ENCODE measurements around the gene PAQR6. TPM values are rescaled to one million over a fixed set of nuclear protein-coding genes. Genes with fewer than 3 reads are reported as not detected.

The PAQR6 gene
- total RNA-seq, 1 experiment from 2014 or later, result 0.92 TPM

DNA sequence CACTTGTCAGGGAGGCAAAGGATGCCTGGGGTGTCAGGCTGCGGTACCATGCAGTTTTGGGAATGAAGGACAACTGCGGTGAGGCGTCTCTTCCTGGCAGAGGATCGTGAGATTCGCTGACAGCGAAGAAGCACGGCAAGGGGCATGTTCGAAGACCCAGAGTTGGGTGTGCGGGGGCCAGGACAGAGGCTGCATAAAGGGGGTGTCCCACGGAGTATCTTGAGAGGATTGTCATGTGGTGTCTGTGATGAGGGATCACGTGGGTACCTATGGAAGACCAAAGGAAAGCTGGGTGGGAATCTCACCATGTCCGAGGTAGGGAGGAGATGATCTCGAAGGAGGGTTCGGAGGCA is 53.6 kb downstream of the PAQR6 start:
- in situ Hi-C loops (cut with HindIII; ENCODE audit: low pct_unique_long_range_greater_than_20kb, low sequenced_read_pairs) (no loop called here), intact Hi-C loops (cut with micrococcal nuclease; ENCODE audit: unreplicated experiment) (no loop called here)
- peak overlapping the region; percentile 99 for H3K4me3 ChIP-seq (ENCODE audit: low read depth in 2 of 2, low read length in 2 of 2)
- CTCF ChIA-PET, result interaction anchor here (0.7 kb wide), 1 partner anchor 52 kb away, joined by 4 read pairs; no protein-coding TSS in a partner anchor
- peak overlapping the region; percentile 88 for H3K27ac ChIP-seq (ENCODE audit: low read length)
- DNase-seq (ENCODE audit: low read depth, low spot score) (no peak), ATAC-seq (peak; percentile 15)
- peaks cover 4% of the 10 kb centered on the region; the same call in 1 of the 2 replicates for H3K36me3 ChIP-seq (ENCODE audit: control insufficient read depth, insufficient read depth, low read length)
- TSS peak; percentile 91 for BruUV-seq (replicated peaks)
- TF ChIP-seq POLR2AphosphoS5 (IDR thresholded peaks at IDR 0.05; ENCODE audit: low read depth, low read length), result no peak
- no peak for TF ChIP-seq TCF7L2 (IDR thresholded peaks at IDR 0.05; ENCODE audit: low read depth, low read length)
- TF ChIP-seq SIN3A (IDR thresholded peaks at IDR 0.05; ENCODE audit: borderline replicate concordance, insufficient read depth, low read depth, low read length), result no peak
- TF ChIP-seq, protein P1, sequence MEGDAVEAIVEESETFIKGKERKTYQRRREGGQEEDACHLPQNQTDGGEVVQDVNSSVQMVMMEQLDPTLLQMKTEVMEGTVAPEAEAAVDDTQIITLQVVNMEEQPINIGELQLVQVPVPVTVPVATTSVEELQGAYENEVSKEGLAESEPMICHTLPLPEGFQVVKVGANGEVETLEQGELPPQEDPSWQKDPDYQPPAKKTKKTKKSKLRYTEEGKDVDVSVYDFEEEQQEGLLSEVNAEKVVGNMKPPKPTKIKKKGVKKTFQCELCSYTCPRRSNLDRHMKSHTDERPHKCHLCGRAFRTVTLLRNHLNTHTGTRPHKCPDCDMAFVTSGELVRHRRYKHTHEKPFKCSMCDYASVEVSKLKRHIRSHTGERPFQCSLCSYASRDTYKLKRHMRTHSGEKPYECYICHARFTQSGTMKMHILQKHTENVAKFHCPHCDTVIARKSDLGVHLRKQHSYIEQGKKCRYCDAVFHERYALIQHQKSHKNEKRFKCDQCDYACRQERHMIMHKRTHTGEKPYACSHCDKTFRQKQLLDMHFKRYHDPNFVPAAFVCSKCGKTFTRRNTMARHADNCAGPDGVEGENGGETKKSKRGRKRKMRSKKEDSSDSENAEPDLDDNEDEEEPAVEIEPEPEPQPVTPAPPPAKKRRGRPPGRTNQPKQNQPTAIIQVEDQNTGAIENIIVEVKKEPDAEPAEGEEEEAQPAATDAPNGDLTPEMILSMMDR (IDR thresholded peaks at IDR 0.05), result no peak
- TF ChIP-seq, protein P2, sequence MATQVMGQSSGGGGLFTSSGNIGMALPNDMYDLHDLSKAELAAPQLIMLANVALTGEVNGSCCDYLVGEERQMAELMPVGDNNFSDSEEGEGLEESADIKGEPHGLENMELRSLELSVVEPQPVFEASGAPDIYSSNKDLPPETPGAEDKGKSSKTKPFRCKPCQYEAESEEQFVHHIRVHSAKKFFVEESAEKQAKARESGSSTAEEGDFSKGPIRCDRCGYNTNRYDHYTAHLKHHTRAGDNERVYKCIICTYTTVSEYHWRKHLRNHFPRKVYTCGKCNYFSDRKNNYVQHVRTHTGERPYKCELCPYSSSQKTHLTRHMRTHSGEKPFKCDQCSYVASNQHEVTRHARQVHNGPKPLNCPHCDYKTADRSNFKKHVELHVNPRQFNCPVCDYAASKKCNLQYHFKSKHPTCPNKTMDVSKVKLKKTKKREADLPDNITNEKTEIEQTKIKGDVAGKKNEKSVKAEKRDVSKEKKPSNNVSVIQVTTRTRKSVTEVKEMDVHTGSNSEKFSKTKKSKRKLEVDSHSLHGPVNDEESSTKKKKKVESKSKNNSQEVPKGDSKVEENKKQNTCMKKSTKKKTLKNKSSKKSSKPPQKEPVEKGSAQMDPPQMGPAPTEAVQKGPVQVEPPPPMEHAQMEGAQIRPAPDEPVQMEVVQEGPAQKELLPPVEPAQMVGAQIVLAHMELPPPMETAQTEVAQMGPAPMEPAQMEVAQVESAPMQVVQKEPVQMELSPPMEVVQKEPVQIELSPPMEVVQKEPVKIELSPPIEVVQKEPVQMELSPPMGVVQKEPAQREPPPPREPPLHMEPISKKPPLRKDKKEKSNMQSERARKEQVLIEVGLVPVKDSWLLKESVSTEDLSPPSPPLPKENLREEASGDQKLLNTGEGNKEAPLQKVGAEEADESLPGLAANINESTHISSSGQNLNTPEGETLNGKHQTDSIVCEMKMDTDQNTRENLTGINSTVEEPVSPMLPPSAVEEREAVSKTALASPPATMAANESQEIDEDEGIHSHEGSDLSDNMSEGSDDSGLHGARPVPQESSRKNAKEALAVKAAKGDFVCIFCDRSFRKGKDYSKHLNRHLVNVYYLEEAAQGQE (IDR thresholded peaks at IDR 0.05; ENCODE audit: insufficient read depth in 1 of 2, low read depth in 2 of 2, low read length in 1 of 2), result no peak
- H3K4me1 ChIP-seq (ENCODE audit: control insufficient read depth, insufficient read depth, low read length), result peaks cover 10% of the 10 kb centered on the region; the same call in 1 of the 2 replicates
- no peaks in the 10 kb centered on the region for H3K27me3 ChIP-seq (ENCODE audit: control insufficient read depth, insufficient read depth, low read length)
- no peaks in the 10 kb centered on the region for H3K9me3 ChIP-seq (ENCODE audit: control insufficient read depth, insufficient read depth, low read depth, low read length)
- POLR2A ChIA-PET, result interaction anchor here (0.6 to 0.8 kb wide), 2 partner anchors 19 to 94 kb away, joined by 3 read pairs; partner anchors contain the start of gene PMF1

DNA sequence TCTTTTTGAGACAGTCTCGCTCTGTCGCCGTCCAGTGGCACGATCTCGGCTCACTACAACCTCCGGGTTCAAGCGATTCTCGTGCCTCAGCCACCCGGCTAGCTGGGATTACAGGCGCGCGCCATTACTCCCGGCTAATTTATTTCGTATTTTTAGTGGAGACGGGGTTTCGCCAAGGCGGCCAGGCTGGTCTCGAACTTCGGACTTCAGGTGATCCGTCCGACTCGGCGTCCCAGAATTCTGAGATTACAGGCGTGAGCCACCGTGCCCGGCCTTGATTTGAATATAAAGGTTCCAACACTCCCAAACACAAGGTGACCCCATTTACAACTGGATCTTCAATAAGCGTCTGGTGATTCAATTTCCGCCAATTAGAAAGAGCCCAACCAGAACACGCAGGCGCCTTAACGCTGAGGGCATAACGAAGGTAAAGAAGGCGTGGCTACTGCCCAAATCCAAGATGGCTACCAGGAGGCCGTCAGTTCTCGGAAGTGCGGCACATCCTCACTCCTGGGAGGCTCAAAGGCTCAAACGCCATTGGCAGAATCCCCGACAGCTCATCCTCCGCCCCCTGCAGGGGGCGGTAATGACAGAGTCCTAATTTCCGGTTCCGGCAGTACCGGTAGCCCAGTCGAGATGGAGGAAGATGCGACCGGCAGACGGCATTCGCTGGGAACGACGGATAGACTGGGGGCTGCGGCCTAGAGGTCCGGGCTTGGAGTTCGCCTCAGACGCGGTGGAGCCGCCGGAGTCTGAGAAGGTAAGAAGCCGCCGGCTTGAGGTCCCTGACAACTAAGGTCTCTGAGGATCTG is 54.2 kb downstream of the PAQR6 start, which contains the start of gene SLC25A44:
Gene SLC25A44, plus strand, starts transcription at position 617 of the 812 bp plus-strand sequence. CDS start 5,744 bp downstream, outside the sequence.
- ChIA-PET POLR2A (interaction anchor here (0.7 to 0.8 kb wide), 2 partner anchors 19 to 23 kb away, joined by 3 to 4 read pairs; partner anchors contain the start of gene PMF1), CTCF (interaction anchor here (0.6 kb wide), 1 partner anchor 31 kb away, joined by 3 read pairs; no protein-coding TSS in a partner anchor)
- DNase-seq (ENCODE audit: low read depth, low spot score), result peak; percentile 100
- Histone ChIP-seq H3K4me1 (ENCODE audit: control insufficient read depth, insufficient read depth, low read length) (peaks cover 10% of the 10 kb centered on the region; the same call in 1 of the 2 replicates), H3K36me3 (ENCODE audit: control insufficient read depth, insufficient read depth, low read length) (peaks cover 4% of the 10 kb centered on the region; the same call in 1 of the 2 replicates), H3K9me3 (ENCODE audit: control insufficient read depth, insufficient read depth, low read depth, low read length) (no peaks in the 10 kb centered on the region), H3K4me3 (ENCODE audit: low read depth in 2 of 2, low read length in 2 of 2) (peak within 1 kb of the TSS; percentile 99), H3K27me3 (ENCODE audit: control insufficient read depth, insufficient read depth, low read length) (no peaks in the 10 kb centered on the region), H3K27ac (ENCODE audit: low read length) (peak within 1 kb of the TSS; percentile 88)
- ATAC-seq, result peak; percentile 99
- intact Hi-C loops (cut with micrococcal nuclease; ENCODE audit: unreplicated experiment) (no loop called here), in situ Hi-C loops (cut with HindIII; ENCODE audit: low pct_unique_long_range_greater_than_20kb, low sequenced_read_pairs) (no loop called here)
- TF ChIP-seq POLR2AphosphoS5 (IDR thresholded peaks at IDR 0.05; ENCODE audit: low read depth, low read length), result peak; percentile 96
- no peak for TF ChIP-seq TCF7L2 (IDR thresholded peaks at IDR 0.05; ENCODE audit: low read depth, low read length)
- TF ChIP-seq, protein P2 (IDR thresholded peaks at IDR 0.05; ENCODE audit: insufficient read depth in 1 of 2, low read depth in 2 of 2, low read length in 1 of 2), result no peak
- TF ChIP-seq SIN3A (IDR thresholded peaks at IDR 0.05; ENCODE audit: borderline replicate concordance, insufficient read depth, low read depth, low read length), result peak; percentile 81; the same call in 1 of the 2 replicates
- TF ChIP-seq, protein P1 (IDR thresholded peaks at IDR 0.05), result no peak
- no TSS peak for BruUV-seq (replicated peaks)

Data from Panc1 (cell line).